ENCODE data around the gene MCRIP2.

DNA sequence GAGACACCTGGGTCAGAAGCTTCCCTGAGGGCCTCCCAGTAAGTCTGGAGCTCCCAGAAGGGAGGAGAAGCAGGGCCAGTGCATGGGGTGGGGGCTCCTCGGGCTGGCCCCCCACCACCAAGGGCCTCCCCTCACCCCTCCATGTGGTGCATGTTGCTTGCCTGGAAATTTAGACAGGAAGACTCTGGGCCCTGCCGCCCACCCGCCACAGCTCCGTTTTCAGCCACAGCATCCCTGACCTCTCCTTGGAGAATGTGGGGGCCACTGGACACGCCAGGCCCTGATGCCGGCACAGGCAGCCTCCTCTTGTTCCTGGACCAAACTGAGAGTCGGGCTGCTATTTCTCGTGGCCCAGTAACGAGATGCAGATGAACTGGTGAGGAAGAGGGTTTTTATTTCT, 2.8 kb upstream of the MCRIP2 start:
- TF ChIP-seq CTCF (conservative IDR thresholded peaks at IDR 0.05 in 1 of 2, IDR thresholded peaks at IDR 0.05 in 1 of 2; ENCODE audit: extremely low read depth in 1 of 2, insufficient read depth in 1 of 2, low read depth in 1 of 2, low read length in 2 of 2) = no peak
- no peak for TF ChIP-seq EZH2 (IDR thresholded peaks at IDR 0.05; ENCODE audit: borderline replicate concordance, low read length)

Data from mammary epithelial cell (primary cell).